CD4-positive, CD25-positive, alpha-beta regulatory T cell (primary cell): Measurements from ENCODE around the gene STRIT1. TPM values are rescaled to one million over a fixed set of nuclear protein-coding genes. Genes with fewer than 3 reads are reported as not detected.

Experiments used
- ATAC-seq, 2 donors: fragments of 150-1000 bp; cut with Tn5 transposase; one replicate each; pipeline ENCODE4 v1.10.0; 2021; ENCODE audit warnings: low read depth in 2 of 2, moderate number of reproducible peaks in 2 of 2, moderate library complexity in 1 of 2
- DNase-seq, 3 donors: peaks; one replicate each; pipeline versions ENCODE4 v3.0.0 to v3.0.0-alpha.2; 2012 to 2022; ENCODE audit warnings: mixed read lengths in 1 of 3
- H3K27ac ChIP-seq: one replicate; pipeline ENCODE4 v1.7.0; 2013; ENCODE audit warnings: mild to moderate bottlenecking, low read length; ENCODE audit not compliant: insufficient read depth, poor library complexity, severe bottlenecking
- H3K27me3 ChIP-seq: one replicate; pipeline ENCODE4 v1.7.0; 2013; ENCODE audit warnings: low read length; ENCODE audit not compliant: control insufficient read depth, insufficient read depth
- H3K36me3 ChIP-seq: one replicate; pipeline ENCODE4 v1.7.0; 2013; ENCODE audit warnings: mild to moderate bottlenecking, low read length, moderate library complexity; ENCODE audit not compliant: control insufficient read depth, insufficient read depth
- H3K4me1 ChIP-seq: 2 replicates; pipeline ENCODE4 v1.7.0; 2013; ENCODE audit warnings: mild to moderate bottlenecking, low read length; ENCODE audit not compliant: insufficient read depth, control insufficient read depth, poor library complexity, severe bottlenecking
- H3K4me3 ChIP-seq: one replicate; pipeline ENCODE4 v1.7.0; 2013; ENCODE audit warnings: low read depth, mild to moderate bottlenecking, low read length, moderate library complexity
- H3K9me3 ChIP-seq, 2 experiments: 1 replicate in 1 of 2; 2 replicates in 1 of 2; pipeline ENCODE4 v1.7.0; 2013; ENCODE audit warnings: low read length in 2 of 2, mild to moderate bottlenecking in 1 of 2, moderate library complexity in 1 of 2; ENCODE audit not compliant: control insufficient read depth in 2 of 2
- H3K27ac Mint-ChIP-seq, 3 donors: one replicate each; pipeline ENCODE4 v1.8.0; 2020 to 2022; ENCODE audit warnings: mild to moderate bottlenecking in 3 of 3, mixed read lengths in 3 of 3, moderate library complexity in 2 of 3
- H3K27me3 Mint-ChIP-seq: one replicate; pipeline ENCODE4 v1.8.0; 2022; ENCODE audit warnings: mild to moderate bottlenecking, mixed read lengths
- H3K36me3 Mint-ChIP-seq: one replicate; pipeline ENCODE4 v1.8.0; 2020; ENCODE audit warnings: mixed read lengths
- H3K4me1 Mint-ChIP-seq, 4 donors: one replicate each; pipeline ENCODE4 v1.8.0; 2020 to 2022; ENCODE audit warnings: mixed read lengths in 4 of 4, mild to moderate bottlenecking in 1 of 4
- H3K4me3 Mint-ChIP-seq, 4 donors: one replicate each; pipeline ENCODE4 v1.8.0; 2020 to 2022; ENCODE audit warnings: mild to moderate bottlenecking in 4 of 4, mixed read lengths in 4 of 4, moderate library complexity in 3 of 4
- H3K9me3 Mint-ChIP-seq, 7 donors: one replicate each; pipeline ENCODE4 v1.8.0; 2020 to 2022; ENCODE audit warnings: mixed read lengths in 7 of 7, mild to moderate bottlenecking in 3 of 7, moderate library complexity in 2 of 7
- polyA plus RNA-seq, 4 donors: library from polyadenylated mRNA; unstranded; fragments of 300-500 nt; fragmentation: Illumina TruSeq; gene quantifications; one replicate each; pipeline ENCODE4 v1.2.3, GENCODE V29; 2021
- total RNA-seq: library from RNA; stranded (reverse); gene quantifications from one replicate; pipeline ENCODE4 v1.2.3, GENCODE V29; 2022

The STRIT1 gene
- total and polyA plus RNA-seq, 5 donors from 2014 or later: not detected

- H3K27ac Mint-ChIP-seq: no peak overlapping the region
Observed at GRCh38 chr3:155297100-155297499, 3.6 kb upstream of the STRIT1 start.

GRCh38 chr3:155296413-155296812, 2.9 kb upstream of the STRIT1 start:
- H3K27me3 Mint-ChIP-seq: no peaks in the 10 kb centered on the region
- no peaks in the 10 kb centered on the region for H3K4me1 Mint-ChIP-seq
- peaks cover 0 to 10% (median 3%) of the 10 kb centered on the region in 7 donors for H3K9me3 Mint-ChIP-seq
- H3K9me3 ChIP-seq: peaks cover 0 to 7% of the 10 kb centered on the region in 2 experiments
- ATAC-seq (no peak), DNase-seq (no peak)
- H3K36me3 ChIP-seq: no peaks in the 10 kb centered on the region
- no peaks in the 10 kb centered on the region for H3K27me3 ChIP-seq
- H3K4me3 ChIP-seq: no peak overlapping the region
- no peak overlapping the region for H3K27ac ChIP-seq
- no peak overlapping the region for H3K4me3 Mint-ChIP-seq
- H3K4me1 ChIP-seq: no peaks in the 10 kb centered on the region
- no peak overlapping the region for H3K27ac Mint-ChIP-seq
- no peaks in the 10 kb centered on the region for H3K36me3 Mint-ChIP-seq

More at GRCh38 chr3:155297100-155297499, 3.6 kb upstream of the STRIT1 start:
- H3K9me3 Mint-ChIP-seq: peaks cover 0 to 10% (median 5%) of the 10 kb centered on the region in 7 donors
- DNase-seq (no peak), ATAC-seq (no peak)
- H3K4me1 ChIP-seq: no peaks in the 10 kb centered on the region
- H3K36me3 ChIP-seq: no peaks in the 10 kb centered on the region
- H3K36me3 Mint-ChIP-seq: no peaks in the 10 kb centered on the region
- H3K4me1 Mint-ChIP-seq: no peaks in the 10 kb centered on the region
- H3K4me3 Mint-ChIP-seq: no peak overlapping the region
- H3K27ac ChIP-seq: no peak overlapping the region
- H3K9me3 ChIP-seq: peaks cover 0 to 7% of the 10 kb centered on the region in 2 experiments
- H3K4me3 ChIP-seq: no peak overlapping the region
- H3K27me3 Mint-ChIP-seq: no peaks in the 10 kb centered on the region
- H3K27me3 ChIP-seq: no peaks in the 10 kb centered on the region

- H3K9me3 ChIP-seq: peaks cover 0 to 7% of the 10 kb centered on the region in 2 experiments
- Mint-ChIP-seq H3K4me1 (no peaks in the 10 kb centered on the region), H3K4me3 (no peak overlapping the region), H3K9me3 (peaks cover 0 to 8% (median 3%) of the 10 kb centered on the region in 7 donors), H3K27ac (no peak overlapping the region), H3K36me3 (no peaks in the 10 kb centered on the region), H3K27me3 (no peaks in the 10 kb centered on the region)
- no peak overlapping the region for H3K4me3 ChIP-seq
- H3K27ac ChIP-seq: no peak overlapping the region
- no peaks in the 10 kb centered on the region for H3K36me3 ChIP-seq
- ATAC-seq (no peak), DNase-seq (no peak)
- H3K4me1 ChIP-seq: no peaks in the 10 kb centered on the region
- H3K27me3 ChIP-seq: no peaks in the 10 kb centered on the region
Observed at GRCh38 chr3:155292693-155293092, 790 bp downstream of the STRIT1 start.

- ATAC-seq (no peak), DNase-seq (no peak)
- H3K4me1 Mint-ChIP-seq: no peaks in the 10 kb centered on the region
- Histone ChIP-seq H3K4me3 (no peak overlapping the region), H3K27ac (no peak overlapping the region), H3K27me3 (no peaks in the 10 kb centered on the region), H3K4me1 (no peaks in the 10 kb centered on the region), H3K9me3 (peaks cover 0 to 7% of the 10 kb centered on the region in 2 experiments), H3K36me3 (no peaks in the 10 kb centered on the region)
- H3K9me3 Mint-ChIP-seq: peaks cover 0 to 5% (median under 1%) of the 10 kb centered on the region in 7 donors
- no peak overlapping the region for H3K27ac Mint-ChIP-seq
- no peaks in the 10 kb centered on the region for H3K36me3 Mint-ChIP-seq
- H3K27me3 Mint-ChIP-seq: no peaks in the 10 kb centered on the region
- no peak overlapping the region for H3K4me3 Mint-ChIP-seq
Observed at GRCh38 chr3:155292133-155292532, 1.4 kb downstream of the STRIT1 start.

GRCh38 chr3:155286736-155287135, 6.7 kb downstream of the STRIT1 start:
- no peaks in the 10 kb centered on the region for H3K36me3 Mint-ChIP-seq
- H3K4me1 Mint-ChIP-seq: no peaks in the 10 kb centered on the region
- no peak for DNase-seq
- no peaks in the 10 kb centered on the region for H3K9me3 Mint-ChIP-seq
- H3K4me3 Mint-ChIP-seq: no peak overlapping the region
- Histone ChIP-seq H3K27me3 (no peaks in the 10 kb centered on the region), H3K4me3 (no peak overlapping the region), H3K36me3 (no peaks in the 10 kb centered on the region), H3K27ac (no peak overlapping the region), H3K4me1 (no peaks in the 10 kb centered on the region), H3K9me3 (no peaks in the 10 kb centered on the region)
- H3K27ac Mint-ChIP-seq: no peak overlapping the region
- H3K27me3 Mint-ChIP-seq: no peaks in the 10 kb centered on the region
- ATAC-seq: no peak

GRCh38 chr3:155285936-155286335, 7.5 kb downstream of the STRIT1 start:
- H3K4me3 ChIP-seq: no peak overlapping the region
- H3K27me3 ChIP-seq: no peaks in the 10 kb centered on the region
- H3K9me3 ChIP-seq: no peaks in the 10 kb centered on the region
- H3K27ac ChIP-seq: no peak overlapping the region
- H3K9me3 Mint-ChIP-seq: no peaks in the 10 kb centered on the region
- no peaks in the 10 kb centered on the region for H3K36me3 Mint-ChIP-seq
- no peak for ATAC-seq
- H3K27ac Mint-ChIP-seq: no peak overlapping the region
- no peaks in the 10 kb centered on the region for H3K36me3 ChIP-seq
- H3K4me1 ChIP-seq: no peaks in the 10 kb centered on the region
- DNase-seq: no peak
- no peaks in the 10 kb centered on the region for H3K27me3 Mint-ChIP-seq
- no peaks in the 10 kb centered on the region for H3K4me1 Mint-ChIP-seq
- H3K4me3 Mint-ChIP-seq: no peak overlapping the region

GRCh38 chr3:155283092-155284056, 10.1 kb downstream of the STRIT1 start:
- ATAC-seq (no peak), DNase-seq (no peak)
- no peak overlapping the region for H3K27ac ChIP-seq
- H3K27ac Mint-ChIP-seq: no peak overlapping the region
- H3K9me3 Mint-ChIP-seq: peaks cover 0 to 6% (median 0%) of the 10 kb centered on the region in 7 donors
- no peaks in the 10 kb centered on the region for H3K27me3 ChIP-seq
- H3K4me3 Mint-ChIP-seq: no peak overlapping the region
- H3K27me3 Mint-ChIP-seq: no peaks in the 10 kb centered on the region
- H3K9me3 ChIP-seq: no peaks in the 10 kb centered on the region
- no peaks in the 10 kb centered on the region for H3K36me3 Mint-ChIP-seq
- no peaks in the 10 kb centered on the region for H3K4me1 ChIP-seq
- H3K4me3 ChIP-seq: no peak overlapping the region
- H3K36me3 ChIP-seq: no peaks in the 10 kb centered on the region
- H3K4me1 Mint-ChIP-seq: no peaks in the 10 kb centered on the region
